ENCODE measurements around the gene FKBP7.

DNA sequence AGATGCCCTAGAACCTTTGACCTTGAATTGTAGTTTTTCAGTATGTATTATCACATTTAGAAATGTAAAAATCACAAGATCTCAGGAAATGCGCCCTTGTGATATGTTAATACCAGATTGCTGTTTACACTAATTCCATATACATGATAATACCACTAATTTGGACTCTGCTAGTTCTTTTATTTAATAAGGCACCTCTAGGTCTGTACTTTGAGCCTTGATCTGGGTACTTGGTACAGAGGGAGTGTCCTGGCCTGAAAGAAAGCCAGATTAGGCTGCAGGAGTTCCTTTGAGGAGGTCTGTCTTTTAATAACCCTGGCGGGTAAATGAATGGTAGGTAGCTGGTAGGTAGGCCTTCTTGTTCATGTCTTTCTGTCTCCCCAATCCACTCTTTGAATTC lies 28.1 kb upstream of the FKBP7 start:
- no peak for TF ChIP-seq EP300 (conservative IDR thresholded peaks at IDR 0.05; ENCODE audit: poor library complexity, severe bottlenecking)
- TF ChIP-seq, protein P1, sequence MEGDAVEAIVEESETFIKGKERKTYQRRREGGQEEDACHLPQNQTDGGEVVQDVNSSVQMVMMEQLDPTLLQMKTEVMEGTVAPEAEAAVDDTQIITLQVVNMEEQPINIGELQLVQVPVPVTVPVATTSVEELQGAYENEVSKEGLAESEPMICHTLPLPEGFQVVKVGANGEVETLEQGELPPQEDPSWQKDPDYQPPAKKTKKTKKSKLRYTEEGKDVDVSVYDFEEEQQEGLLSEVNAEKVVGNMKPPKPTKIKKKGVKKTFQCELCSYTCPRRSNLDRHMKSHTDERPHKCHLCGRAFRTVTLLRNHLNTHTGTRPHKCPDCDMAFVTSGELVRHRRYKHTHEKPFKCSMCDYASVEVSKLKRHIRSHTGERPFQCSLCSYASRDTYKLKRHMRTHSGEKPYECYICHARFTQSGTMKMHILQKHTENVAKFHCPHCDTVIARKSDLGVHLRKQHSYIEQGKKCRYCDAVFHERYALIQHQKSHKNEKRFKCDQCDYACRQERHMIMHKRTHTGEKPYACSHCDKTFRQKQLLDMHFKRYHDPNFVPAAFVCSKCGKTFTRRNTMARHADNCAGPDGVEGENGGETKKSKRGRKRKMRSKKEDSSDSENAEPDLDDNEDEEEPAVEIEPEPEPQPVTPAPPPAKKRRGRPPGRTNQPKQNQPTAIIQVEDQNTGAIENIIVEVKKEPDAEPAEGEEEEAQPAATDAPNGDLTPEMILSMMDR (IDR thresholded peaks at IDR 0.05; ENCODE audit: poor library complexity, severe bottlenecking), result no peak
- no peak for TF ChIP-seq RAD21 (conservative IDR thresholded peaks at IDR 0.05)
- TF ChIP-seq EZH2 (IDR thresholded peaks at IDR 0.05; ENCODE audit: borderline replicate concordance, insufficient read depth, low read length, poor library complexity, severe bottlenecking), result no peak
